H9 (cell line): ENCODE results near the gene LRMDA. TPM values are rescaled to one million over a fixed set of nuclear protein-coding genes. Genes with fewer than 3 reads are reported as not detected.

ENCODE experiments used
- DNase-seq: peaks from one replicate; pipeline ENCODE4 v3.0.0-alpha.2; 2017
- H2AFZ ChIP-seq: one replicate; pipeline ENCODE4 v1.6.1; 2013; ENCODE audit warnings: mild to moderate bottlenecking, low read length, control low read depth, moderate library complexity
- H2AK5ac ChIP-seq: 2 replicates; pipeline ENCODE4 v1.6.1; 2013; ENCODE audit warnings: low read length, control low read depth, mixed read lengths; ENCODE audit not compliant: insufficient read length
- H2BK120ac ChIP-seq: one replicate; pipeline ENCODE4 v1.6.1; 2013; ENCODE audit warnings: low read depth, mild to moderate bottlenecking, low read length, control low read depth, inconsistent platforms; ENCODE audit not compliant: poor library complexity, severe bottlenecking
- H2BK12ac ChIP-seq: 2 replicates; pipeline ENCODE4 v1.6.1; 2013; ENCODE audit warnings: low read length, control low read depth, mixed read lengths, low read depth; ENCODE audit not compliant: insufficient read length
- H2BK15ac ChIP-seq: 2 replicates; pipeline ENCODE4 v1.6.1; 2013; ENCODE audit warnings: low read depth, low read length, control low read depth
- H2BK20ac ChIP-seq: one replicate; pipeline ENCODE4 v1.6.1; 2013; ENCODE audit warnings: low read depth, mild to moderate bottlenecking, low read length, control low read depth, inconsistent platforms; ENCODE audit not compliant: poor library complexity, severe bottlenecking
- H2BK5ac ChIP-seq: 2 replicates; pipeline ENCODE4 v1.6.1; 2013; ENCODE audit warnings: low read length, control low read depth, mixed read lengths; ENCODE audit not compliant: insufficient read length
- H3K14ac ChIP-seq: 2 replicates; pipeline ENCODE4 v1.6.1; 2013; ENCODE audit warnings: low read length, control low read depth; ENCODE audit not compliant: insufficient read depth
- H3K18ac ChIP-seq: 2 replicates; pipeline ENCODE4 v1.6.1; 2013; ENCODE audit warnings: low read depth, mild to moderate bottlenecking, mixed read lengths, low read length, control low read depth; ENCODE audit not compliant: insufficient read length
- H3K23ac ChIP-seq: 2 replicates; pipeline ENCODE4 v1.6.1; 2013; ENCODE audit warnings: low read length, control low read depth, mixed read lengths, low read depth; ENCODE audit not compliant: insufficient read length
- H3K23me2 ChIP-seq: 2 replicates; pipeline ENCODE4 v1.6.1; 2013; ENCODE audit warnings: low read depth, mild to moderate bottlenecking, mixed read lengths, low read length, control low read depth; ENCODE audit not compliant: insufficient read length, poor library complexity, severe bottlenecking
- H3K27ac ChIP-seq: 2 replicates; pipeline ENCODE4 v1.5.1; 2013; ENCODE audit warnings: low read length, control low read depth, mixed read lengths, low read depth; ENCODE audit not compliant: insufficient read length
- H3K27me3 ChIP-seq: 2 replicates; pipeline ENCODE4 v1.6.1; 2013; ENCODE audit warnings: low read length, control low read depth, inconsistent platforms; ENCODE audit not compliant: insufficient read depth
- H3K4ac ChIP-seq: 2 replicates; pipeline ENCODE4 v1.6.1; 2013; ENCODE audit warnings: low read depth, mild to moderate bottlenecking, control low read depth, inconsistent platforms, low read length, moderate library complexity
- H3K4me1 ChIP-seq: 2 replicates; pipeline ENCODE4 v1.6.1; 2013; ENCODE audit warnings: low read length, control low read depth, inconsistent platforms; ENCODE audit not compliant: insufficient read depth
- H3K4me2 ChIP-seq: 2 replicates; pipeline ENCODE4 v1.6.1; 2013; ENCODE audit warnings: low read length, control low read depth, mixed read lengths; ENCODE audit not compliant: insufficient read length, insufficient read depth
- H3K56ac ChIP-seq: 2 replicates; pipeline ENCODE4 v1.6.1; 2013; ENCODE audit warnings: low read depth, mild to moderate bottlenecking, mixed read lengths, low read length, control low read depth; ENCODE audit not compliant: insufficient read length
- H3K79me1 ChIP-seq: 2 replicates; pipeline ENCODE4 v1.6.1; 2013; ENCODE audit warnings: low read depth, mild to moderate bottlenecking, moderate library complexity, low read length, control low read depth, inconsistent platforms; ENCODE audit not compliant: insufficient read depth, poor library complexity, severe bottlenecking
- H3K79me2 ChIP-seq: 2 replicates; pipeline ENCODE4 v1.6.1; 2013; ENCODE audit warnings: low read length, control low read depth, inconsistent platforms; ENCODE audit not compliant: insufficient read depth
- H3K9ac ChIP-seq: 2 replicates; pipeline ENCODE4 v1.6.1; 2013; ENCODE audit warnings: low read length, control low read depth, mixed read lengths; ENCODE audit not compliant: insufficient read length; ENCODE audit errors: extremely low read depth
- H3K9me3 ChIP-seq: one replicate; pipeline ENCODE4 v1.6.1; 2013; ENCODE audit warnings: low read depth, low read length, inconsistent platforms; ENCODE audit not compliant: control insufficient read depth
- H3T11ph ChIP-seq: one replicate; pipeline ENCODE4 v1.6.1; 2013; ENCODE audit warnings: mild to moderate bottlenecking, low read length, control low read depth, inconsistent platforms
- H4K20me1 ChIP-seq: one replicate; pipeline ENCODE4 v1.6.1; 2013; ENCODE audit not compliant: control insufficient read depth, insufficient read length, insufficient read depth
- H4K5ac ChIP-seq: 2 replicates; pipeline ENCODE4 v1.6.1; 2013; ENCODE audit warnings: low read depth, mild to moderate bottlenecking, mixed read lengths, low read length, control low read depth; ENCODE audit not compliant: insufficient read length
- H4K8ac ChIP-seq: replicated peaks from 2 replicates; pipeline ENCODE4 v1.6.1; 2013; ENCODE audit warnings: low read length, control low read depth, mixed read lengths, low read depth; ENCODE audit not compliant: insufficient read length
- H4K91ac ChIP-seq: 2 replicates; pipeline ENCODE4 v1.6.1; 2013; ENCODE audit warnings: low read depth, mild to moderate bottlenecking, moderate library complexity, mixed read lengths, low read length, control low read depth; ENCODE audit not compliant: insufficient read length
- H3K27ac Mint-ChIP-seq, 3 experiments: 2 replicates in 2 of 3; 3 replicates in 1 of 3; pipeline ENCODE4 v1.8.0; 2020 to 2021; ENCODE audit warnings: mixed read lengths in 3 of 3, mild to moderate bottlenecking in 1 of 3, moderate library complexity in 1 of 3
- H3K27me3 Mint-ChIP-seq: 2 replicates; pipeline ENCODE4 v1.8.0; 2021; ENCODE audit warnings: low read depth, mild to moderate bottlenecking, moderate library complexity, mixed read lengths
- H3K36me3 Mint-ChIP-seq, 3 experiments: 2 replicates in 2 of 3; 3 replicates in 1 of 3; pipeline ENCODE4 v1.8.0; 2020 to 2021; ENCODE audit warnings: low read depth in 3 of 3, mixed read lengths in 3 of 3; ENCODE audit not compliant: insufficient read depth in 1 of 3
- H3K4me1 Mint-ChIP-seq, 2 experiments: 2 replicates each; pipeline ENCODE4 v1.8.0; 2020; ENCODE audit warnings: mixed read lengths in 2 of 2
- H3K4me3 Mint-ChIP-seq, 2 experiments: 2 replicates in 1 of 2; 3 replicates in 1 of 2; pipeline ENCODE4 v1.8.0; 2020 to 2021; ENCODE audit warnings: mild to moderate bottlenecking in 2 of 2, mixed read lengths in 2 of 2, moderate library complexity in 1 of 2
- H3K9me3 Mint-ChIP-seq, 2 experiments: 2 replicates in 1 of 2; 3 replicates in 1 of 2; pipeline ENCODE4 v1.8.0; 2020; ENCODE audit warnings: mild to moderate bottlenecking in 2 of 2, mixed read lengths in 2 of 2, moderate library complexity in 1 of 2
- CTCF ChIP-seq: fragments of 200-600 bp; sonication (generic); conservative IDR thresholded peaks from 3 replicates; pipeline ENCODE4 v1.8.0; 2021; ENCODE audit warnings: antibody characterized with exemption, mild to moderate bottlenecking
- WGBS: extraction: QIAGEN DNeasy Blood & Tissue Kit; methylation state at CpG from one replicate; pipeline ENCODE4 v1.1.7; 2013; ENCODE audit warnings: missing lambda C conversion rate, low lambda C conversion rate, mixed read lengths; ENCODE audit not compliant: insufficient read length; ENCODE audit errors: extremely low coverage; 5-methylcytosine and 5-hydroxymethylcytosine counted together
- total RNA-seq: library from RNA; stranded (reverse); gene quantifications from 2 replicates; pipeline ENCODE4 v1.2.1, GENCODE V29; 2021

The LRMDA gene
- total RNA-seq, 1 experiment from 2014 or later: 1.8 TPM

- no peak overlapping the region for H2AK5ac ChIP-seq
- no peak overlapping the region for H3K4ac ChIP-seq
- no peak overlapping the region for H2AFZ ChIP-seq
- H3T11ph ChIP-seq: no peak overlapping the region
- no peak overlapping the region for H2BK20ac ChIP-seq
- H3K79me2 ChIP-seq: no peaks in the 10 kb centered on the region
- no peaks in the 10 kb centered on the region for H3K9me3 ChIP-seq
- Mint-ChIP-seq H3K4me1 (no peaks in the 10 kb centered on the region), H3K9me3 (peaks cover 3 to 4% of the 10 kb centered on the region in 2 experiments; a peak in 3 of 5 replicates), H3K27ac (no peak overlapping the region), H3K4me3 (no peak overlapping the region), H3K27me3 (peaks cover 32% of the 10 kb centered on the region), H3K36me3 (no peaks in the 10 kb centered on the region)
- no peaks in the 10 kb centered on the region for H3K4me1 ChIP-seq
- no peak overlapping the region for H4K5ac ChIP-seq
- H4K8ac ChIP-seq: no peak overlapping the region
- H3K23ac ChIP-seq: no peak overlapping the region
- no peak overlapping the region for H2BK12ac ChIP-seq
- WGBS: no CpG with 5 or more reads among the region's 6 CpGs
- no peak overlapping the region for H3K4me2 ChIP-seq
- H3K27ac ChIP-seq: no peak overlapping the region
- no peak overlapping the region for H2BK15ac ChIP-seq
- no peaks in the 10 kb centered on the region for H3K79me1 ChIP-seq
- no peaks in the 10 kb centered on the region for H3K27me3 ChIP-seq
- H4K91ac ChIP-seq: no peak overlapping the region
- no peak overlapping the region for H3K56ac ChIP-seq
- no peak overlapping the region for H3K14ac ChIP-seq
- H3K9ac ChIP-seq: no peak overlapping the region
- no peak for DNase-seq
- no peak overlapping the region for H3K18ac ChIP-seq
- H2BK5ac ChIP-seq: no peak overlapping the region
- no peaks in the 10 kb centered on the region for H4K20me1 ChIP-seq
- H3K23me2 ChIP-seq: no peaks in the 10 kb centered on the region
- TF ChIP-seq CTCF: no peak
- H2BK120ac ChIP-seq: no peak overlapping the region
Measured at GRCh38 chr10:76218035-76218434, 786.6 kb downstream of the LRMDA start.
